ENCODE measurements around the gene COL5A1.

COL5A1 gene

DNA sequence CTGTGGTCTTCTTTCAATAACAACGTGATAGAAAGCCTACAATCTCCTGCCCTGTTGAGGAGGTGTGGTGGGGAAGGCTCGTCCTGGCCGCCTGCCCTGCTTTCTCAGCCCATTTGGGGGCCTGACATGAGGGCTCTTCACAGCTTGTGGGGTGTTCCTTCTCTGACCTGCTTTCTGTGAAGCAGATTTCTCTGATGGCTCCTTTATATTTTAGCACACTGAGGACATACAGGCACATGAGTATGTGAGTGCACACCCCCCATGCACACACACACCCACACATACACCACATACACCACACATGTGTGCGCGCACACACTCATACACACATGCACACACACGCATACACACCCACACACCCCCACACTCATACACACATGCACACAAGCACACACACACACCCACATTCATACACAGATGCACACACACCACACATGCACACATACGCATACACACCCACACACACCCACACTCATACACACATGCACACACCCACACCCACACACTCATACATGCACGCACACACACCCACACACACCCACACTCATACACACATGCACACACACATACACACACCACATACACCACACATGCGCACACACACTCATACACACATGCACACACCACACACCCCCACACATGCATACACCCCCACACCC is 117.5 kb downstream of the COL5A1 start:
- no peak overlapping the region for H3K9ac ChIP-seq
- no peaks in the 10 kb centered on the region for H3K27me3 ChIP-seq (ENCODE audit: control insufficient read depth, insufficient read depth, low read length)
- TF ChIP-seq, protein P1, sequence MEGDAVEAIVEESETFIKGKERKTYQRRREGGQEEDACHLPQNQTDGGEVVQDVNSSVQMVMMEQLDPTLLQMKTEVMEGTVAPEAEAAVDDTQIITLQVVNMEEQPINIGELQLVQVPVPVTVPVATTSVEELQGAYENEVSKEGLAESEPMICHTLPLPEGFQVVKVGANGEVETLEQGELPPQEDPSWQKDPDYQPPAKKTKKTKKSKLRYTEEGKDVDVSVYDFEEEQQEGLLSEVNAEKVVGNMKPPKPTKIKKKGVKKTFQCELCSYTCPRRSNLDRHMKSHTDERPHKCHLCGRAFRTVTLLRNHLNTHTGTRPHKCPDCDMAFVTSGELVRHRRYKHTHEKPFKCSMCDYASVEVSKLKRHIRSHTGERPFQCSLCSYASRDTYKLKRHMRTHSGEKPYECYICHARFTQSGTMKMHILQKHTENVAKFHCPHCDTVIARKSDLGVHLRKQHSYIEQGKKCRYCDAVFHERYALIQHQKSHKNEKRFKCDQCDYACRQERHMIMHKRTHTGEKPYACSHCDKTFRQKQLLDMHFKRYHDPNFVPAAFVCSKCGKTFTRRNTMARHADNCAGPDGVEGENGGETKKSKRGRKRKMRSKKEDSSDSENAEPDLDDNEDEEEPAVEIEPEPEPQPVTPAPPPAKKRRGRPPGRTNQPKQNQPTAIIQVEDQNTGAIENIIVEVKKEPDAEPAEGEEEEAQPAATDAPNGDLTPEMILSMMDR (IDR thresholded peaks at IDR 0.05), result no peak
- no peaks in the 10 kb centered on the region for H3K4me1 ChIP-seq
- no peak overlapping the region for H2AFZ ChIP-seq
- no peaks in the 10 kb centered on the region for H3K79me2 ChIP-seq
- no peaks in the 10 kb centered on the region for H3K9me3 ChIP-seq (ENCODE audit: control insufficient read depth, low read length)
- H3K36me3 ChIP-seq (ENCODE audit: control insufficient read depth, insufficient read depth, low read length), result no peaks in the 10 kb centered on the region
- no peak overlapping the region for H3K4me2 ChIP-seq (ENCODE audit: low read length)
- H3K27ac ChIP-seq, result no peak overlapping the region
- H3K4me3 ChIP-seq (ENCODE audit: low read depth, low read length), result no peak overlapping the region

DNA sequence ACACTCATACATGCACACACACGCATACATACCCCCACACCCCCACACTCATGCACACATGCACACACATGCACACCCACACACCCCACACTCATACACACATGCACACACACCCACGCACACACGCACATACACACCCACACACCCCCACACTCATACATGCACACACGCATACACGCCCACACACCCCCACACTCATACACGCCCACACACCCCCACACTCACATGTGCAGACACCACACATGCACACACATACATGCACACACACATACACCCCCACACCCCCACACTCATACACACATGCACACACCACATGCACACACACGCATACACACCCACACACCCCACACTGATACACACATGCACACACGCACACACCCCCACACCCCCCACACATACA is 118.3 kb downstream of the COL5A1 start:
- Histone ChIP-seq H2AFZ (no peak overlapping the region), H3K9ac (no peak overlapping the region), H3K27ac (no peak overlapping the region), H3K9me3 (ENCODE audit: control insufficient read depth, low read length) (no peaks in the 10 kb centered on the region), H3K4me2 (ENCODE audit: low read length) (no peak overlapping the region), H3K36me3 (ENCODE audit: control insufficient read depth, insufficient read depth, low read length) (no peaks in the 10 kb centered on the region), H3K4me3 (ENCODE audit: low read depth, low read length) (no peak overlapping the region), H3K27me3 (ENCODE audit: control insufficient read depth, insufficient read depth, low read length) (no peaks in the 10 kb centered on the region), H3K4me1 (no peaks in the 10 kb centered on the region), H3K79me2 (no peaks in the 10 kb centered on the region)
- TF ChIP-seq, protein P1 (IDR thresholded peaks at IDR 0.05), result no peak

DNA sequence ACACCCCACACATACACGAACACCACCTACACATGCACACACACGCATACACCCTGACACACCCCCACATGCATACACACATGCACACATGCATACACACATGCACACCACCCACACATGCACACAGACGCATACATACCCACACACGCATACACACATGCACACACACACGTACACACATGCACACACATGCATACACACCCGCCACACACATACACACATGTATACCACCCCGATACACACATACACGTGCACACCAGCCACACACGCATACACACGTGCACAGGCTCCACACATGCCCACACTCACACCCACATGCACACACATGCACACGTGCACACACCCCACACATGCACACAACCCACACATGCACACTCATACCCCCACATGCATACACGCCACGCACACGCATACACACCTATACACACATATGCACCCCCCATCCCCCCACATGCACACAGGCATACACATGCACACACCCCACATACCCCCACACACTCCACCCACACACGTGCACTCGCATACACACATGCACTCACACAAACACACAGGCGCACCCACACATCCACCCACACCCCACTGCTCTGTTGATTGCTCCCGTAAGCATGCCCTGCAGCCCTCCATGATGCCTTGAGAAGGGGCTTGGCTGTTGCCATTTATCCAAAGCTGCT is 119.3 kb downstream of the COL5A1 start:
- TF ChIP-seq, protein P1 (IDR thresholded peaks at IDR 0.05), result no peak
- Histone ChIP-seq H2AFZ (no peak overlapping the region), H3K9me3 (ENCODE audit: control insufficient read depth, low read length) (no peaks in the 10 kb centered on the region), H3K27me3 (ENCODE audit: control insufficient read depth, insufficient read depth, low read length) (no peaks in the 10 kb centered on the region), H3K27ac (no peak overlapping the region), H3K4me2 (ENCODE audit: low read length) (no peak overlapping the region), H3K4me3 (ENCODE audit: low read depth, low read length) (no peak overlapping the region), H3K36me3 (ENCODE audit: control insufficient read depth, insufficient read depth, low read length) (no peaks in the 10 kb centered on the region), H3K9ac (no peak overlapping the region), H3K4me1 (no peaks in the 10 kb centered on the region), H3K79me2 (no peaks in the 10 kb centered on the region)

DNA sequence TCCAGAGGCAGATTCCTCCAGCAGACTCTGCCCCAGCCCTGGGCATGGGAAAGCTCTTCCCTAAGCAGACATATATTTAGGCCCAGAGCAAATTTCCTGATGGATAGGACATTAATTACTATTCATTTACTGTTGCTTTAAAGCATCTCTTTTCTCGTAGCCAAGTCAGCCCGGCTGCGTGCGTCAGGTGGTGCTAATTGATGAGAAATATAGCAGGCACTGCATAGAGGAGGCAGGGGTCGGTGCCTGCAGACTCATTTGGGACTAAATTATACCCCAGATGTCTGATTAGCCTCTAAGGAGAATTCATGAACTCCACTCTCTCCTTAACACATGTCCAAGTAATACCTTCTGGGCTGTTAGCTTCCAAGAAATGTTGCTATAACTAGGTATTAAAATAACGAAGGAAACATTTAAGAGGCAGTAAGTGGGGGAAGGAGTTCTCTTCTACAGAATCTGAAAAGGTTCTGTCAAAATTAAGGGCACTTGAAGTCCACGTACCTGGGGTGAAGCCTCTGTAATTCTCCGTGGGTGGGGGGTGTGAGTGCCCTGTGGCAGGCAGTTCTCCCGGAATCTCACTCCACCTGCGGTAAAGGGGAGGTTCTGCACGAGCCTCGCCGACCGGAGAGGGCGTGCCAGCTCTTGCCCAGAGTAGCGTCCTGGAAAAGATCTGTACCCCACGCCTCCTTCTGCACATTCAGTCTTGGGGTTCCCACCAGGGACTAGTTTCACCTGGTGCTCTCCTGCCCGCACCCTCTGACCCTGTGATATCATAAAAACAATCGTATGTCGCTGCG is 123.1 kb downstream of the COL5A1 start:
- no peak overlapping the region for H3K27ac ChIP-seq
- H3K4me3 ChIP-seq (ENCODE audit: low read depth, low read length), result no peak overlapping the region
- no peaks in the 10 kb centered on the region for H3K9me3 ChIP-seq (ENCODE audit: control insufficient read depth, low read length)
- no peaks in the 10 kb centered on the region for H3K27me3 ChIP-seq (ENCODE audit: control insufficient read depth, insufficient read depth, low read length)
- H3K9ac ChIP-seq, result no peak overlapping the region
- no peak overlapping the region for H3K4me2 ChIP-seq (ENCODE audit: low read length)
- no peak overlapping the region for H2AFZ ChIP-seq
- H3K36me3 ChIP-seq (ENCODE audit: control insufficient read depth, insufficient read depth, low read length), result no peaks in the 10 kb centered on the region
- TF ChIP-seq, protein P1 (IDR thresholded peaks at IDR 0.05), result no peak
- no peaks in the 10 kb centered on the region for H3K4me1 ChIP-seq
- H3K79me2 ChIP-seq, result no peaks in the 10 kb centered on the region
